ENCODE results near the gene PFN2.

PFN2 gene

GRCh38 chr3:149967086-149967685, 3.5 kb downstream of the PFN2 start:
- no peak overlapping the region; the same call in 1 of the 2 replicates for H3K4me3 ChIP-seq (ENCODE audit: low read length)
- peak; percentile 63 for TF ChIP-seq CTCF (conservative IDR thresholded peaks at IDR 0.05; ENCODE audit: low read length)
- DNase-seq (ENCODE audit: low read depth): peak; percentile 61

GRCh38 chr3:149965278-149965677, 5.4 kb downstream of the PFN2 start:
- no peak overlapping the region for H3K4me3 ChIP-seq (ENCODE audit: low read length)
- TF ChIP-seq CTCF (conservative IDR thresholded peaks at IDR 0.05; ENCODE audit: low read length): no peak
- peak; percentile 45 for DNase-seq (ENCODE audit: low read depth)

GRCh38 chr3:149964291-149964690, 6.4 kb downstream of the PFN2 start:
- TF ChIP-seq CTCF (conservative IDR thresholded peaks at IDR 0.05; ENCODE audit: low read length): no peak
- H3K4me3 ChIP-seq (ENCODE audit: low read length): no peak overlapping the region
- DNase-seq (ENCODE audit: low read depth): peak; percentile 52

- H3K4me3 ChIP-seq (ENCODE audit: low read length): no peak overlapping the region
- TF ChIP-seq CTCF (conservative IDR thresholded peaks at IDR 0.05; ENCODE audit: low read length): no peak
- DNase-seq (ENCODE audit: low read depth): no peak
Measured at GRCh38 chr3:149963485-149963884, 7.2 kb downstream of the PFN2 start.

GRCh38 chr3:149959443-149959842, 11.3 kb downstream of the PFN2 start:
- no peak for TF ChIP-seq CTCF (conservative IDR thresholded peaks at IDR 0.05; ENCODE audit: low read length)
- no peak overlapping the region for H3K4me3 ChIP-seq (ENCODE audit: low read length)
- DNase-seq (ENCODE audit: low read depth): no peak

GRCh38 chr3:149958171-149958796, 12.4 kb downstream of the PFN2 start:
- no peak overlapping the region for H3K4me3 ChIP-seq (ENCODE audit: low read length)
- DNase-seq (ENCODE audit: low read depth): no peak
- TF ChIP-seq CTCF (conservative IDR thresholded peaks at IDR 0.05; ENCODE audit: low read length): no peak
